ENCODE measurements around the gene HPGDS. TPM values are rescaled to one million over a fixed set of nuclear protein-coding genes. Genes with fewer than 3 reads are reported as not detected.

HPGDS gene
- total and polyA plus RNA-seq, 2 donors (not counting 1 experiment from before 2014, with no cell fraction given), result not detected

DNA sequence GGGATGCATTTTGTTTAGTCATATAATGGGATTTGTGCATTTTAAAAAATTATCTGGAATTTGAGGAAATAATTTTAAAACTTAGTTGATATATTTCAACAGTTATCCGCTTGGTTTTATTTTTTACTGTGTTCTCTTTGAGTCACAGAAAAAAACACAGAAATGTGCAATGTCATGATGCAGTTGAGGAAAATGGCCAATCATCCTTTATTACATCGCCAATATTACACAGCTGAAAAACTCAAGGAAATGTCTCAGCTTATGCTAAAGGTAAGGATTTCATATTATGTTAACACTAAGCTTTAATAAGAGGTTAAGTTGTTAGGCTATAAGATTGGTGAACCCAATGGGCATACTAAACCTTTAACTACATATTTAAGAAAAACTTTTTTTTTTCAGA lies 63.9 kb downstream of the HPGDS start:
- intact Hi-C loops (cut with micrococcal nuclease), result no loop called here
- Histone ChIP-seq H3K27me3 (replicated peaks in 1 of 4; ENCODE audit: control extremely low read depth in 1 of 4, control insufficient read depth in 3 of 4, insufficient read depth in 4 of 4, low read length in 3 of 4) (no peaks in the 10 kb centered on the region), H3K9me3 (ENCODE audit: control extremely low read depth in 1 of 3, control insufficient read depth in 2 of 3, insufficient read depth in 1 of 3, low read length in 2 of 3) (no peaks in the 10 kb centered on the region), H4K20me1 (ENCODE audit: control insufficient read depth, insufficient read depth, low read length, poor library complexity, severe bottlenecking) (no peaks in the 10 kb centered on the region), H3K4me3 (ENCODE audit: control extremely low read depth in 1 of 5, extremely low read depth in 1 of 5, insufficient read depth in 1 of 5, low read depth in 2 of 5, low read length in 4 of 5) (no peak overlapping the region), H3K9ac (ENCODE audit: low read length) (no peak overlapping the region), H3K4me2 (replicated peaks; ENCODE audit: low read depth, low read length, poor library complexity, severe bottlenecking) (no peak overlapping the region), H3K79me2 (ENCODE audit: control insufficient read depth, insufficient read depth, low read length) (no peaks in the 10 kb centered on the region), H2AFZ (ENCODE audit: insufficient read depth, low read depth, low read length, poor library complexity, severe bottlenecking) (no peak overlapping the region), H3K4me1 (ENCODE audit: control insufficient read depth in 2 of 2, insufficient read depth in 2 of 2, low read length in 2 of 2) (no peaks in the 10 kb centered on the region), H3K36me3 (replicated peaks in 1 of 2; ENCODE audit: control extremely low read depth in 1 of 2, control insufficient read depth in 1 of 2, extremely low read depth in 1 of 2, insufficient read depth in 2 of 2, low read length in 1 of 2) (peaks cover 10 to 56% of the 10 kb centered on the region in 2 experiments), H3K27ac (ENCODE audit: low read length in 2 of 2) (no peak overlapping the region)
- TF ChIP-seq EZH2 (IDR thresholded peaks at IDR 0.05; ENCODE audit: borderline replicate concordance, insufficient read depth, low read depth, low read length, poor library complexity, severe bottlenecking), result no peak
- TF ChIP-seq, protein P1, sequence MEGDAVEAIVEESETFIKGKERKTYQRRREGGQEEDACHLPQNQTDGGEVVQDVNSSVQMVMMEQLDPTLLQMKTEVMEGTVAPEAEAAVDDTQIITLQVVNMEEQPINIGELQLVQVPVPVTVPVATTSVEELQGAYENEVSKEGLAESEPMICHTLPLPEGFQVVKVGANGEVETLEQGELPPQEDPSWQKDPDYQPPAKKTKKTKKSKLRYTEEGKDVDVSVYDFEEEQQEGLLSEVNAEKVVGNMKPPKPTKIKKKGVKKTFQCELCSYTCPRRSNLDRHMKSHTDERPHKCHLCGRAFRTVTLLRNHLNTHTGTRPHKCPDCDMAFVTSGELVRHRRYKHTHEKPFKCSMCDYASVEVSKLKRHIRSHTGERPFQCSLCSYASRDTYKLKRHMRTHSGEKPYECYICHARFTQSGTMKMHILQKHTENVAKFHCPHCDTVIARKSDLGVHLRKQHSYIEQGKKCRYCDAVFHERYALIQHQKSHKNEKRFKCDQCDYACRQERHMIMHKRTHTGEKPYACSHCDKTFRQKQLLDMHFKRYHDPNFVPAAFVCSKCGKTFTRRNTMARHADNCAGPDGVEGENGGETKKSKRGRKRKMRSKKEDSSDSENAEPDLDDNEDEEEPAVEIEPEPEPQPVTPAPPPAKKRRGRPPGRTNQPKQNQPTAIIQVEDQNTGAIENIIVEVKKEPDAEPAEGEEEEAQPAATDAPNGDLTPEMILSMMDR (IDR thresholded peaks at IDR 0.05), result no peak
- H3K4me3 Mint-ChIP-seq, result no peak overlapping the region
- no peak overlapping the region for H3K27ac Mint-ChIP-seq
- no peaks in the 10 kb centered on the region for H3K4me1 Mint-ChIP-seq
- DNase-seq (no peak), ATAC-seq (ENCODE audit: low read depth) (no peak)
- H3K9me3 Mint-ChIP-seq (ENCODE audit: insufficient read depth), result no peaks in the 10 kb centered on the region
- CTCF ChIA-PET, result no interaction called here
- WGBS (ENCODE audit: insufficient coverage), result no CpG with 5 or more reads among the region's 2 CpGs
- H3K27me3 Mint-ChIP-seq, result no peaks in the 10 kb centered on the region
- POLR2A ChIA-PET, result no interaction called here

DNA sequence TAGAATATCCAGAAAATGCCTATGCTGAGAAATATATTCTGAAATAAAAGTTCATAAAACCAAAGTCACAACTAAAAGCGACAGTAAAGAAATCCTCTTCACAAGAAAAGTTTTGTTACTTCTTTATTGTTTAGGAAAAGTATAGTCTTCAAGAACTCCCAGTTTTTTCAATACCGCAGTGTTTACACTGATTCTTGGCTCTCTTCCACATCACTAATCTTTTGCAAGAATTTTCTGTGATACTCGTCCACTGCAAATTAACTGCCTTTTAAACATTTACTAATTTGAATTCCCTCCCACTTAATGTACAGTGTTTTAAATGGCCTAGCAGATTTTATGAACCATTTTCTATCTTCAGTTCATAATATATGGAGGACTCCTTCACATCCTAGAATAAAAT lies 65.1 kb downstream of the HPGDS start:
- CTCF ChIA-PET, result no interaction called here
- POLR2A ChIA-PET, result no interaction called here
- no peaks in the 10 kb centered on the region for H3K9me3 ChIP-seq (ENCODE audit: control extremely low read depth in 1 of 3, control insufficient read depth in 2 of 3, insufficient read depth in 1 of 3, low read length in 2 of 3)
- no peak for TF ChIP-seq EZH2 (IDR thresholded peaks at IDR 0.05; ENCODE audit: borderline replicate concordance, insufficient read depth, low read depth, low read length, poor library complexity, severe bottlenecking)
- TF ChIP-seq, protein P1 (IDR thresholded peaks at IDR 0.05), result no peak
- ATAC-seq (ENCODE audit: low read depth) (no peak), DNase-seq (no peak)
- H3K27me3 ChIP-seq (replicated peaks in 1 of 4; ENCODE audit: control extremely low read depth in 1 of 4, control insufficient read depth in 3 of 4, insufficient read depth in 4 of 4, low read length in 3 of 4), result no peaks in the 10 kb centered on the region
- H2AFZ ChIP-seq (ENCODE audit: insufficient read depth, low read depth, low read length, poor library complexity, severe bottlenecking), result no peak overlapping the region
- no peak overlapping the region for H3K27ac Mint-ChIP-seq
- no peaks in the 10 kb centered on the region for H4K20me1 ChIP-seq (ENCODE audit: control insufficient read depth, insufficient read depth, low read length, poor library complexity, severe bottlenecking)
- no peaks in the 10 kb centered on the region for H3K4me1 ChIP-seq (ENCODE audit: control insufficient read depth in 2 of 2, insufficient read depth in 2 of 2, low read length in 2 of 2)
- no peaks in the 10 kb centered on the region for H3K9me3 Mint-ChIP-seq (ENCODE audit: insufficient read depth)
- H3K4me3 Mint-ChIP-seq, result no peak overlapping the region
- H3K9ac ChIP-seq (ENCODE audit: low read length), result no peak overlapping the region
- no peaks in the 10 kb centered on the region for H3K27me3 Mint-ChIP-seq
- no peaks in the 10 kb centered on the region for H3K79me2 ChIP-seq (ENCODE audit: control insufficient read depth, insufficient read depth, low read length)
- WGBS (ENCODE audit: insufficient coverage), result no CpG with 5 or more reads among the region's 3 CpGs
- no peak overlapping the region for H3K4me3 ChIP-seq (ENCODE audit: control extremely low read depth in 1 of 5, extremely low read depth in 1 of 5, insufficient read depth in 1 of 5, low read depth in 2 of 5, low read length in 4 of 5)
- H3K36me3 ChIP-seq (replicated peaks in 1 of 2; ENCODE audit: control extremely low read depth in 1 of 2, control insufficient read depth in 1 of 2, extremely low read depth in 1 of 2, insufficient read depth in 2 of 2, low read length in 1 of 2), result peaks cover 15 to 57% of the 10 kb centered on the region in 2 experiments
- H3K4me2 ChIP-seq (replicated peaks; ENCODE audit: low read depth, low read length, poor library complexity, severe bottlenecking), result no peak overlapping the region
- intact Hi-C loops (cut with micrococcal nuclease), result loop anchor here (2.0 kb wide), 1 partner anchor 13 kb away; no protein-coding TSS in a partner anchor
- H3K27ac ChIP-seq (ENCODE audit: low read length in 2 of 2), result no peak overlapping the region
- no peaks in the 10 kb centered on the region for H3K4me1 Mint-ChIP-seq

Measured in B cell (primary cell).